ENCODE data around the gene TSPEAR.

DNA sequence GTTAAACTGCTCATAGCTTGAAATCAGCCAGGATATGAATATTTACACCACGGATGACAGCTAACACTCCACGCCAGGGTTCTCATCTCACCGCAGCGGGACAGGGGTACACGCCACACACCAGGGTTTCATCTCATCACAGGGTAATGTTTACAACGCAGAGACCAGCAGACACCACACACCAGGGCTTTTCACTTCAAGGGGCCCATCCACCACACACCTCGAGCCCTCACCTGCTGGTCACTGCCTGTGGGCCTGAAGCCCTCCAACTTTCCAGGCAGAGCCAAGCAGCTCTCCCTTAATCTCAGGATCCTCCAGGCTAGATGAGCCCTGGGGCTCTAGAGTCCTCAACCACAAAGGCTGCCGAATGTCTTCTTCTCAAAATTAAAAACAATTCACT, 15.7 kb downstream of the TSPEAR start:
- TF ChIP-seq, protein P1, sequence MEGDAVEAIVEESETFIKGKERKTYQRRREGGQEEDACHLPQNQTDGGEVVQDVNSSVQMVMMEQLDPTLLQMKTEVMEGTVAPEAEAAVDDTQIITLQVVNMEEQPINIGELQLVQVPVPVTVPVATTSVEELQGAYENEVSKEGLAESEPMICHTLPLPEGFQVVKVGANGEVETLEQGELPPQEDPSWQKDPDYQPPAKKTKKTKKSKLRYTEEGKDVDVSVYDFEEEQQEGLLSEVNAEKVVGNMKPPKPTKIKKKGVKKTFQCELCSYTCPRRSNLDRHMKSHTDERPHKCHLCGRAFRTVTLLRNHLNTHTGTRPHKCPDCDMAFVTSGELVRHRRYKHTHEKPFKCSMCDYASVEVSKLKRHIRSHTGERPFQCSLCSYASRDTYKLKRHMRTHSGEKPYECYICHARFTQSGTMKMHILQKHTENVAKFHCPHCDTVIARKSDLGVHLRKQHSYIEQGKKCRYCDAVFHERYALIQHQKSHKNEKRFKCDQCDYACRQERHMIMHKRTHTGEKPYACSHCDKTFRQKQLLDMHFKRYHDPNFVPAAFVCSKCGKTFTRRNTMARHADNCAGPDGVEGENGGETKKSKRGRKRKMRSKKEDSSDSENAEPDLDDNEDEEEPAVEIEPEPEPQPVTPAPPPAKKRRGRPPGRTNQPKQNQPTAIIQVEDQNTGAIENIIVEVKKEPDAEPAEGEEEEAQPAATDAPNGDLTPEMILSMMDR (conservative IDR thresholded peaks at IDR 0.05 in 1 of 2, IDR thresholded peaks at IDR 0.05 in 1 of 2; ENCODE audit: low read depth in 1 of 2, low read length in 2 of 2): no peak
- no peak for TF ChIP-seq EZH2 (IDR thresholded peaks at IDR 0.05; ENCODE audit: low read length, missing control alignments)

Data from fibroblast of lung (primary cell).